Activated CD4-positive, alpha-beta T cell treated with anti-CD3 and anti-CD28 coated beads, Interleukin-2, amount 50 U/mL, for 48 hours (primary cell): ENCODE measurements around the gene SERPINC1.
A peak's percentile ranks its signal among the peaks of the same experiment; 100 is the strongest.
"Not testable (repeated sequence)": the region's sequence is repeated elsewhere in the genome, so short reads cannot be mapped to it uniquely, and the experiment has no call there.

ENCODE experiments used
- DNase-seq, 2 experiments: peaks; one replicate each; pipeline ENCODE4 v3.0.0-alpha.2; 2020

Gene SERPINC1

GRCh38 chr1:173917149-173917548 lies at the start of gene SERPINC1:
Gene SERPINC1, minus strand, starts transcription at chr1:173917327. Its CDS starts 68 bp downstream, at chr1:173917259.
- DNase-seq = no peak

GRCh38 chr1:173965896-173966295 lies 48.8 kb upstream of the SERPINC1 start:
- DNase-seq = not testable (repeated sequence)

GRCh38 chr1:173963477-173963876 lies 46.4 kb upstream of the SERPINC1 start:
- no peak for DNase-seq

GRCh38 chr1:173960625-173961024 lies 43.5 kb upstream of the SERPINC1 start:
- DNase-seq = no peak

- DNase-seq = no peak
Observed at GRCh38 chr1:173954179-173954578, 37.1 kb upstream of the SERPINC1 start.

GRCh38 chr1:173948594-173948993 lies 31.5 kb upstream of the SERPINC1 start:
- no peak for DNase-seq

GRCh38 chr1:173946380-173946921 lies 29.3 kb upstream of the SERPINC1 start:
- no peak for DNase-seq

- no peak for DNase-seq
Observed at GRCh38 chr1:173937062-173937461, 19.9 kb upstream of the SERPINC1 start.

GRCh38 chr1:173934440-173934839 lies 17.3 kb upstream of the SERPINC1 start:
- no peak for DNase-seq

- DNase-seq = not testable (repeated sequence)
Observed at GRCh38 chr1:173930541-173930940, 13.4 kb upstream of the SERPINC1 start.

GRCh38 chr1:173925306-173926242 lies 8.4 kb upstream of the SERPINC1 start:
- DNase-seq = no peak

- DNase-seq = no peak
Observed at GRCh38 chr1:173920861-173921260, 3.7 kb upstream of the SERPINC1 start.

- DNase-seq = no peak
Observed at GRCh38 chr1:173917635-173918493, 737 bp upstream of the SERPINC1 start.

- DNase-seq = no peak
Observed at GRCh38 chr1:173916667-173917066, 460 bp downstream of the SERPINC1 start.

- DNase-seq = no peak
Observed at GRCh38 chr1:173915596-173915995, 1.5 kb downstream of the SERPINC1 start.

GRCh38 chr1:173914366-173914871 lies 2.7 kb downstream of the SERPINC1 start:
- DNase-seq = peak; percentile 36 to 51

- DNase-seq = no peak
Observed at GRCh38 chr1:173913111-173913510, 4.0 kb downstream of the SERPINC1 start.

GRCh38 chr1:173903827-173904531 lies 13.1 kb downstream of the SERPINC1 start:
- DNase-seq = no peak

- no peak for DNase-seq
Observed at GRCh38 chr1:173900992-173901391, 16.1 kb downstream of the SERPINC1 start.

GRCh38 chr1:173900427-173900826 lies 16.7 kb downstream of the SERPINC1 start:
- no peak for DNase-seq

- no peak for DNase-seq
Observed at GRCh38 chr1:173894189-173894588, 22.9 kb downstream of the SERPINC1 start.

- no peak for DNase-seq
Observed at GRCh38 chr1:173893611-173894010, 23.5 kb downstream of the SERPINC1 start.
